Parathyroid adenoma (tissue), 2 donors: ENCODE measurements around the gene FANCC.
A peak's percentile ranks its signal among the peaks of the same experiment; 100 is the strongest.

Experiments
- H2AFZ ChIP-seq: fragments of 300-600 bp; sonication (generic); one replicate; pipeline ENCODE4 v1.7.0; 2017; ENCODE audit warnings: antibody characterized with exemption, mild to moderate bottlenecking
- H3K27ac ChIP-seq: fragments of 300-600 bp; sonication (generic); one replicate; pipeline ENCODE4 v1.7.0; 2017
- H3K27me3 ChIP-seq: fragments of 300-600 bp; sonication (generic); one replicate; pipeline ENCODE4 v1.7.0; 2017; ENCODE audit warnings: low read length; ENCODE audit not compliant: control insufficient read depth, insufficient read depth
- H3K36me3 ChIP-seq: fragments of 300-600 bp; sonication (generic); one replicate; pipeline ENCODE4 v1.7.0; 2017; ENCODE audit warnings: low read length; ENCODE audit not compliant: control insufficient read depth, insufficient read depth
- H3K4me1 ChIP-seq: fragments of 300-600 bp; sonication (generic); one replicate; pipeline ENCODE4 v1.7.0; 2017; ENCODE audit warnings: control low read depth
- H3K4me2 ChIP-seq: fragments of 300-600 bp; sonication (generic); one replicate; pipeline ENCODE4 v1.7.0; 2017; ENCODE audit warnings: low read length
- H3K4me3 ChIP-seq: fragments of 300-600 bp; sonication (generic); one replicate; pipeline ENCODE4 v1.7.0; 2017; ENCODE audit warnings: low read depth, low read length
- H3K79me2 ChIP-seq: fragments of 300-600 bp; sonication (generic); one replicate; pipeline ENCODE4 v1.7.0; 2017; ENCODE audit warnings: control low read depth
- H3K9ac ChIP-seq: fragments of 300-600 bp; sonication (generic); one replicate; pipeline ENCODE4 v1.7.0; 2017; ENCODE audit warnings: mild to moderate bottlenecking
- H3K9me3 ChIP-seq: fragments of 300-600 bp; sonication (generic); one replicate; pipeline ENCODE4 v1.7.0; 2017; ENCODE audit warnings: low read length; ENCODE audit not compliant: control insufficient read depth
- CTCF ChIP-seq: fragments of 300-600 bp; sonication (generic); IDR thresholded peaks from one replicate; pipeline ENCODE4 v1.7.0; 2017; ENCODE audit warnings: antibody characterized with exemption, mild to moderate bottlenecking
- donor health status: primary hyperparathyroidism.

The FANCC gene

GRCh38 chr9:95177617-95178016, 139.9 kb downstream of the FANCC start:
- Histone ChIP-seq H3K4me3 (no peak overlapping the region), H3K4me1 (no peaks in the 10 kb centered on the region), H3K27ac (no peak overlapping the region), H2AFZ (peak overlapping the region; percentile 11), H3K9ac (no peak overlapping the region), H3K36me3 (no peaks in the 10 kb centered on the region), H3K4me2 (no peak overlapping the region), H3K27me3 (no peaks in the 10 kb centered on the region), H3K79me2 (no peaks in the 10 kb centered on the region), H3K9me3 (no peaks in the 10 kb centered on the region)
- TF ChIP-seq CTCF: no peak

GRCh38 chr9:95176755-95177319, 140.7 kb downstream of the FANCC start:
- Histone ChIP-seq H3K4me2 (no peak overlapping the region), H2AFZ (no peak overlapping the region)
- no peak for TF ChIP-seq CTCF

GRCh38 chr9:95175523-95175922, 142.0 kb downstream of the FANCC start:
- H3K4me1 ChIP-seq: peaks cover 3% of the 10 kb centered on the region
- H3K27ac ChIP-seq: no peak overlapping the region
- no peaks in the 10 kb centered on the region for H3K79me2 ChIP-seq
- no peaks in the 10 kb centered on the region for H3K27me3 ChIP-seq
- no peak overlapping the region for H2AFZ ChIP-seq
- no peak overlapping the region for H3K4me3 ChIP-seq
- no peak overlapping the region for H3K4me2 ChIP-seq
- no peak overlapping the region for H3K9ac ChIP-seq
- no peaks in the 10 kb centered on the region for H3K9me3 ChIP-seq
- TF ChIP-seq CTCF: no peak
- no peaks in the 10 kb centered on the region for H3K36me3 ChIP-seq

More at GRCh38 chr9:95176755-95177319, 140.7 kb downstream of the FANCC start:
- no peaks in the 10 kb centered on the region for H3K9me3 ChIP-seq
- H3K4me1 ChIP-seq: no peaks in the 10 kb centered on the region
- H3K4me3 ChIP-seq: no peak overlapping the region
- H3K36me3 ChIP-seq: no peaks in the 10 kb centered on the region
- peak overlapping the region; percentile 42 for H3K27ac ChIP-seq
- no peaks in the 10 kb centered on the region for H3K27me3 ChIP-seq
- H3K79me2 ChIP-seq: no peaks in the 10 kb centered on the region
- no peak overlapping the region for H3K9ac ChIP-seq

- Histone ChIP-seq H3K9ac (no peak overlapping the region), H3K79me2 (no peaks in the 10 kb centered on the region), H3K4me3 (no peak overlapping the region), H3K36me3 (no peaks in the 10 kb centered on the region), H3K4me1 (peaks cover 3% of the 10 kb centered on the region), H3K27ac (no peak overlapping the region), H3K27me3 (no peaks in the 10 kb centered on the region), H2AFZ (no peak overlapping the region), H3K9me3 (no peaks in the 10 kb centered on the region), H3K4me2 (no peak overlapping the region)
- no peak for TF ChIP-seq CTCF
These were observed 143.5 kb downstream of the FANCC start for GRCh38 chr9:95174038-95174437.

- Histone ChIP-seq H3K4me2 (peak overlapping the region; percentile 49), H3K9ac (no peak overlapping the region), H3K27me3 (no peaks in the 10 kb centered on the region), H3K4me1 (peaks cover 3% of the 10 kb centered on the region), H3K4me3 (no peak overlapping the region), H2AFZ (peak overlapping the region; percentile 22), H3K27ac (no peak overlapping the region), H3K36me3 (no peaks in the 10 kb centered on the region), H3K9me3 (no peaks in the 10 kb centered on the region), H3K79me2 (no peaks in the 10 kb centered on the region)
- TF ChIP-seq CTCF: no peak
These were observed 145.9 kb downstream of the FANCC start for GRCh38 chr9:95171596-95171995.
